Epithelial cell of proximal tubule (primary cell): ENCODE measurements around the gene PGAM2. TPM values are rescaled to one million over a fixed set of nuclear protein-coding genes. Genes with fewer than 3 reads are reported as not detected.

ENCODE experiments used
- DNase-seq: peaks from one replicate; pipeline ENCODE4 v3.0.0-alpha.2; 2011; ENCODE audit warnings: low read depth
- H3K4me3 ChIP-seq: 2 replicates; pipeline ENCODE4 v1.5.1; 2011; ENCODE audit warnings: low read depth, mild to moderate bottlenecking, low read length
- CTCF ChIP-seq: conservative IDR thresholded peaks from 2 replicates; pipeline ENCODE4 v1.5.1; 2012; ENCODE audit warnings: low read depth, mild to moderate bottlenecking, low read length
- total RNA-seq: library from RNA; depleted of rRNA; stranded (reverse); fragments of >200 nt; gene quantifications from 2 replicates; pipeline ENCODE4 v1.2.3, GENCODE V29; 2015

The PGAM2 gene
- not detected in 2 replicates for total RNA-seq

DNA sequence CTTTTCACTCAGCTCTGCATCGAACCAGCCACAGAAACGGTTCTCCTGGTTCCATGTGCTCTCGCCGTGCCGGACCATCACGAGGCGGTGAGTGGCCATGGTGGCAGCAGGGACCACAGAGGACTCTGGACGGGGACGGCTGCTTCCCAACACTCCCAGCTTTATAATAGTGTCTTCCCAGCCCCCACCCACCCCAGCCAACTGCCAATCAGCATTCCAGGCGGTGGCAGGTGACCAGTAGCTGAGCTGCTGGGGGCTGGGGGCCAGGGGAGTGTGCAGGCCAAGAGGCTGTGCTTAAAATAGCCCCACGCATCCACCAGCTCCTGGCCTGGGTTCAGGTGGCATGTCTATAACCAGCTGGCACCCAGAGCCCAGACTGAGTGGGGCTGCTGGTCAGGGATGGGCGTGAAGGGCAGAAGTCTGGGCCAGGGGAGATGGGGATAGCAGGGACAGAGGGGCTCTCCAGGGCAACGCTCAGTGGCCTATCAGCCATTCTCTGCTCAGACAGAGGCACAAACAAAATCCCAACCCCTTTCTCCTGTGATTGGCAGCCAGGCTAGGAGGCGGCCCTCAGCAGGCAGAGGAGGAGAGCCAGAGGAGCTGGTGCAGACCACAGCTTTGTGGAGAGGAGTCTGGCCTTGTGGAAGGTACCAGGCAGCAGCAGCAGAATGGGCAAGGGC is at the start of gene PGAM2:
TSS of gene PGAM2 (minus strand) at position 137 of the 680 bp plus-strand sequence. CDS start at position 99, 38 bp downstream.
- H3K4me3 ChIP-seq: no peak within 1 kb of the TSS
- no peak for DNase-seq
- no peak for TF ChIP-seq CTCF

- no peak for DNase-seq
- H3K4me3 ChIP-seq: no peak overlapping the region
- TF ChIP-seq CTCF: no peak
Observed at GRCh38 chr7:44114586-44115310, 49.4 kb upstream of the PGAM2 start.

DNA sequence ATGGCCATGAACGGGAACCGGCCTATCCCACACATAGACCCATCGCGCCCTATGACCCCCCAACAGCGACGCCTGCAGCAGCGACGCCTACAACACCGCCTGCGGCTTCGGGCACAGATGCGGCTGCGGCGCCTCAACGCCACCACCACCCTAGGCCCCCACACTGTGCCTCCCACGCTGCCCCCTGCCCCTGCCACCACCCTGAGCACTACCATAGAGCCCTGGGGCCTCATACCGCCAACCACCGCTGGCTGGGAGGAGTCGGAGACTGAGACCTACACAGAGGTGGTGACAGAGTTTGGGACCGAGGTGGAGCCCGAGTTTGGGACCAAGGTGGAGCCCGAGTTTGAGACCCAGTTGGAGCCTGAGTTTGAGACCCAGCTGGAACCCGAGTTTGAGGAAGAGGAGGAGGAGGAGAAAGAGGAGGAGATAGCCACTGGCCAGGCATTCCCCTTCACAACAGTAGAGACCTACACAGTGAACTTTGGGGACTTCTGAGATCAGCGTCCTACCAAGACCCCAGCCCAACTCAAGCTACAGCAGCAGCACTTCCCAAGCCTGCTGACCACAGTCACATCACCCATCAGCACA is 48.5 kb upstream of the PGAM2 start:
- DNase-seq: no peak
- TF ChIP-seq CTCF: no peak
- no peak overlapping the region for H3K4me3 ChIP-seq

DNA sequence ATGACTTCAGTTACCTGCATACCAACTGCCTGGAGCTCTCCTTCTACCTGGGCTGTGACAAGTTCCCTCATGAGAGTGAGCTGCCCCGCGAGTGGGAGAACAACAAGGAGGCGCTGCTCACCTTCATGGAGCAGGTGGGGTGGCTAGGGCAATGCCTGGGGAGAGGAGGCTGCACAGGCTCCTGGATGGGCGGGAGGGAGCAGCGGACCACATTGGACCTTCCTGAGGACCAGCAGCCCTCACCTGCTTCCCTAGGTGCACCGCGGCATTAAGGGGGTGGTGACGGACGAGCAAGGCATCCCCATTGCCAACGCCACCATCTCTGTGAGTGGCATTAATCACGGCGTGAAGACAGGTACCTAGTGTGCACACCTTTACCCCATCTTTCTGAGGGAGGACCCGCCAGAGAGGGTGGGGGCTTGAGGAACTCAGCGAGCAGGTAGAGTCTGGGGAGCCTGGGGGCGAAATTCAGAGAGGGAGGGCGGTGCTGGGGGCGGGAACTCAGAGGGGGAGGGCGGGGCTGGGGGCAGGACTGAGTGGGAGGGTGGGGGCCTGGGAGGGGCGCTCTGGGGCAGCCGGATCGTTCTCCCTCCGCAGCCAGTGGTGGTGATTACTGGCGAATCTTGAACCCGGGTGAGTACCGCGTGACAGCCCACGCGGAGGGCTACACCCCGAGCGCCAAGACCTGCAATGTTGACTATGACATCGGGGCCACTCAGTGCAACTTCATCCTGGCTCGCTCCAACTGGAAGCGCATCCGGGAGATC is 47.8 kb upstream of the PGAM2 start:
- no peak for DNase-seq
- no peak for TF ChIP-seq CTCF
- H3K4me3 ChIP-seq: no peak overlapping the region

GRCh38 chr7:44112231-44112996 is 47.0 kb upstream of the PGAM2 start:
- TF ChIP-seq CTCF: no peak
- DNase-seq: no peak
- H3K4me3 ChIP-seq: no peak overlapping the region

GRCh38 chr7:44111761-44112160 is 46.4 kb upstream of the PGAM2 start:
- no peak overlapping the region for H3K4me3 ChIP-seq
- no peak for TF ChIP-seq CTCF
- no peak for DNase-seq
